ENCODE measurements around the gene TSPAN17.
A peak's percentile ranks its signal among the peaks of the same experiment; 100 is the strongest.

TSPAN17 gene

GRCh38 chr5:176644878-176645670 is 2.2 kb upstream of the TSPAN17 start:
- no peak for DNase-seq (ENCODE audit: low read depth)
- no peak overlapping the region for H3K4me3 ChIP-seq (ENCODE audit: low read depth, low read length)
- TF ChIP-seq CTCF (IDR thresholded peaks at IDR 0.05; ENCODE audit: low read depth, low read length, missing control alignments): no peak
- in situ Hi-C loops (cut with HindIII; ENCODE audit: low sequenced_read_pairs): no loop called here

GRCh38 chr5:176646049-176646706 is 1.1 kb upstream of the TSPAN17 start:
- no peak for TF ChIP-seq CTCF (IDR thresholded peaks at IDR 0.05; ENCODE audit: low read depth, low read length, missing control alignments)
- DNase-seq (ENCODE audit: low read depth): no peak
- no peak overlapping the region for H3K4me3 ChIP-seq (ENCODE audit: low read depth, low read length)
- in situ Hi-C loops (cut with HindIII; ENCODE audit: low sequenced_read_pairs): no loop called here

- peak overlapping the region; percentile 31 for H3K4me3 ChIP-seq (ENCODE audit: low read depth, low read length)
- no peak for DNase-seq (ENCODE audit: low read depth)
- in situ Hi-C loops (cut with HindIII; ENCODE audit: low sequenced_read_pairs): no loop called here
- TF ChIP-seq CTCF (IDR thresholded peaks at IDR 0.05; ENCODE audit: low read depth, low read length, missing control alignments): no peak
Measured at GRCh38 chr5:176646707-176647029, 616 bp upstream of the TSPAN17 start.

- DNase-seq (ENCODE audit: low read depth): no peak
- peak overlapping the region; percentile 74 for H3K4me3 ChIP-seq (ENCODE audit: low read depth, low read length)
- in situ Hi-C loops (cut with HindIII; ENCODE audit: low sequenced_read_pairs): no loop called here
- no peak for TF ChIP-seq CTCF (IDR thresholded peaks at IDR 0.05; ENCODE audit: low read depth, low read length, missing control alignments)
Measured at GRCh38 chr5:176647843-176648473, 674 bp downstream of the TSPAN17 start.

- DNase-seq (ENCODE audit: low read depth): no peak
- TF ChIP-seq CTCF (IDR thresholded peaks at IDR 0.05; ENCODE audit: low read depth, low read length, missing control alignments): no peak
Measured at GRCh38 chr5:176648474-176649194, 1.4 kb downstream of the TSPAN17 start.

GRCh38 chr5:176650354-176650884 is 3.1 kb downstream of the TSPAN17 start:
- H3K4me3 ChIP-seq (ENCODE audit: low read depth, low read length): no peak overlapping the region
- DNase-seq (ENCODE audit: low read depth): no peak
- in situ Hi-C loops (cut with HindIII; ENCODE audit: low sequenced_read_pairs): no loop called here
- TF ChIP-seq CTCF (IDR thresholded peaks at IDR 0.05; ENCODE audit: low read depth, low read length, missing control alignments): no peak

More at GRCh38 chr5:176648474-176649194, 1.4 kb downstream of the TSPAN17 start:
- peak overlapping the region; percentile 74 for H3K4me3 ChIP-seq (ENCODE audit: low read depth, low read length)
- in situ Hi-C loops (cut with HindIII; ENCODE audit: low sequenced_read_pairs): no loop called here

Measured in astrocyte of the cerebellum (primary cell).